ENCODE results near the gene MOV10. TPM values are rescaled to one million over a fixed set of nuclear protein-coding genes. Genes with fewer than 3 reads are reported as not detected.
A peak's percentile ranks its signal among the peaks of the same experiment; 100 is the strongest.

Gene MOV10
- total and polyA plus RNA-seq, 2 of the 13 experiments (the other 11 are each of a cell fraction or from before 2014, with no cell fraction given): 56.4 to 58.2 TPM

- TF ChIP-seq CTCF (CRISPR knock-in tag; IDR thresholded peaks at IDR 0.05): peak; percentile 98
- no peak for TF ChIP-seq TOE1 (CRISPR knock-in tag; IDR thresholded peaks at IDR 0.05)
- TF ChIP-seq ZHX2 (IDR thresholded peaks at IDR 0.05; ENCODE audit: low read depth): no peak
- no peak for TF ChIP-seq ZHX2 (CRISPR knock-in tag; IDR thresholded peaks at IDR 0.05; ENCODE audit: borderline replicate concordance)
- TF ChIP-seq ZNF724P (CRISPR knock-in tag; IDR thresholded peaks at IDR 0.05; ENCODE audit: borderline replicate concordance): no peak
- 0 out of 2 replicates have a peak, but pooled peaks have one; percentile 33 for TF ChIP-seq ZNF646 (CRISPR knock-in tag; IDR thresholded peaks at IDR 0.05)
- TF ChIP-seq KLF16 (CRISPR knock-in tag; IDR thresholded peaks at IDR 0.05): peak in 1 of 2 experiments; percentile 57; a peak in 1 of 4 replicates
- no peak for TF ChIP-seq ZNF672 (CRISPR knock-in tag; IDR thresholded peaks at IDR 0.05)
- peak; percentile 92; the same call in 1 of the 2 replicates for TF ChIP-seq KLF12 (CRISPR knock-in tag; IDR thresholded peaks at IDR 0.05; ENCODE audit: borderline replicate concordance)
- no peak for TF ChIP-seq ZXDC (CRISPR knock-in tag; IDR thresholded peaks at IDR 0.05)
These were observed 33.0 kb downstream of the MOV10 start (continued) for GRCh38 chr1:112707221-112708001.
